TTC549 (cell line): ENCODE results near the gene PDE8B.
"Not testable (repeated sequence)": the region's sequence is repeated elsewhere in the genome, so short reads cannot be mapped to it uniquely, and the experiment has no call there.

Experiments used
- FAIRE-seq: peaks from 2 replicates; lab custom pipeline; 2012; peaks lifted over from hg19 to GRCh38; lab: Jason Lieb, UNC

Gene PDE8B

GRCh38 chr5:77366717-77367500 lies 156.4 kb downstream of the PDE8B start:
- FAIRE-seq: no peak

GRCh38 chr5:77367741-77368140 lies 157.3 kb downstream of the PDE8B start:
- no peak for FAIRE-seq

GRCh38 chr5:77368367-77368766 lies 157.9 kb downstream of the PDE8B start:
- no peak for FAIRE-seq

- FAIRE-seq: no peak
Observed at GRCh38 chr5:77369566-77369965, 159.1 kb downstream of the PDE8B start.

GRCh38 chr5:77374686-77375085 lies 164.2 kb downstream of the PDE8B start:
- FAIRE-seq: no peak

- FAIRE-seq: no peak
Observed at GRCh38 chr5:77376609-77377300, 166.3 kb downstream of the PDE8B start.

- FAIRE-seq: no peak
Observed at GRCh38 chr5:77379558-77380061, 169.1 kb downstream of the PDE8B start.

- no peak for FAIRE-seq
Observed at GRCh38 chr5:77380636-77381035, 170.2 kb downstream of the PDE8B start.

GRCh38 chr5:77383336-77383735 lies 172.9 kb downstream of the PDE8B start:
- not testable (repeated sequence) for FAIRE-seq

GRCh38 chr5:77386340-77386739 lies 175.9 kb downstream of the PDE8B start:
- not testable (repeated sequence) for FAIRE-seq

- no peak for FAIRE-seq
Observed at GRCh38 chr5:77389746-77390145, 179.3 kb downstream of the PDE8B start.

- FAIRE-seq: no peak
Observed at GRCh38 chr5:77390221-77390620, 179.7 kb downstream of the PDE8B start.

GRCh38 chr5:77390795-77391194 lies 180.3 kb downstream of the PDE8B start:
- FAIRE-seq: no peak

GRCh38 chr5:77391240-77391765 lies 180.8 kb downstream of the PDE8B start:
- no peak for FAIRE-seq

GRCh38 chr5:77394064-77394715 lies 183.7 kb downstream of the PDE8B start:
- FAIRE-seq: no peak

GRCh38 chr5:77396017-77396416 lies 185.5 kb downstream of the PDE8B start:
- FAIRE-seq: no peak

GRCh38 chr5:77397686-77398292 lies 187.3 kb downstream of the PDE8B start:
- no peak for FAIRE-seq

GRCh38 chr5:77398458-77398857 lies 188.0 kb downstream of the PDE8B start:
- no peak for FAIRE-seq

GRCh38 chr5:77398896-77399295 lies 188.4 kb downstream of the PDE8B start:
- no peak for FAIRE-seq

GRCh38 chr5:77400645-77401044 lies 190.2 kb downstream of the PDE8B start:
- FAIRE-seq: no peak

GRCh38 chr5:77402796-77403195 lies 192.3 kb downstream of the PDE8B start:
- no peak for FAIRE-seq

- no peak for FAIRE-seq
Observed at GRCh38 chr5:77407152-77407551, 196.7 kb downstream of the PDE8B start.
